H9 (cell line): ENCODE measurements around the gene IGFL4. TPM values are rescaled to one million over a fixed set of nuclear protein-coding genes. Genes with fewer than 3 reads are reported as not detected.

ENCODE experiments used
- DNase-seq: peaks from one replicate; pipeline ENCODE4 v3.0.0-alpha.2; 2017
- H2AFZ ChIP-seq: one replicate; pipeline ENCODE4 v1.6.1; 2013; ENCODE audit warnings: mild to moderate bottlenecking, low read length, control low read depth, moderate library complexity
- H2AK5ac ChIP-seq: 2 replicates; pipeline ENCODE4 v1.6.1; 2013; ENCODE audit warnings: low read length, control low read depth, mixed read lengths; ENCODE audit not compliant: insufficient read length
- H2BK120ac ChIP-seq: one replicate; pipeline ENCODE4 v1.6.1; 2013; ENCODE audit warnings: low read depth, mild to moderate bottlenecking, low read length, control low read depth, inconsistent platforms; ENCODE audit not compliant: poor library complexity, severe bottlenecking
- H2BK12ac ChIP-seq: 2 replicates; pipeline ENCODE4 v1.6.1; 2013; ENCODE audit warnings: low read length, control low read depth, mixed read lengths, low read depth; ENCODE audit not compliant: insufficient read length
- H2BK15ac ChIP-seq: 2 replicates; pipeline ENCODE4 v1.6.1; 2013; ENCODE audit warnings: low read depth, low read length, control low read depth
- H2BK20ac ChIP-seq: one replicate; pipeline ENCODE4 v1.6.1; 2013; ENCODE audit warnings: low read depth, mild to moderate bottlenecking, low read length, control low read depth, inconsistent platforms; ENCODE audit not compliant: poor library complexity, severe bottlenecking
- H2BK5ac ChIP-seq: 2 replicates; pipeline ENCODE4 v1.6.1; 2013; ENCODE audit warnings: low read length, control low read depth, mixed read lengths; ENCODE audit not compliant: insufficient read length
- H3K14ac ChIP-seq: 2 replicates; pipeline ENCODE4 v1.6.1; 2013; ENCODE audit warnings: low read length, control low read depth; ENCODE audit not compliant: insufficient read depth
- H3K18ac ChIP-seq: 2 replicates; pipeline ENCODE4 v1.6.1; 2013; ENCODE audit warnings: low read depth, mild to moderate bottlenecking, mixed read lengths, low read length, control low read depth; ENCODE audit not compliant: insufficient read length
- H3K23ac ChIP-seq: 2 replicates; pipeline ENCODE4 v1.6.1; 2013; ENCODE audit warnings: low read length, control low read depth, mixed read lengths, low read depth; ENCODE audit not compliant: insufficient read length
- H3K23me2 ChIP-seq: 2 replicates; pipeline ENCODE4 v1.6.1; 2013; ENCODE audit warnings: low read depth, mild to moderate bottlenecking, mixed read lengths, low read length, control low read depth; ENCODE audit not compliant: insufficient read length, poor library complexity, severe bottlenecking
- H3K27ac ChIP-seq: 2 replicates; pipeline ENCODE4 v1.5.1; 2013; ENCODE audit warnings: low read length, control low read depth, mixed read lengths, low read depth; ENCODE audit not compliant: insufficient read length
- H3K27me3 ChIP-seq: 2 replicates; pipeline ENCODE4 v1.6.1; 2013; ENCODE audit warnings: low read length, control low read depth, inconsistent platforms; ENCODE audit not compliant: insufficient read depth
- H3K4ac ChIP-seq: 2 replicates; pipeline ENCODE4 v1.6.1; 2013; ENCODE audit warnings: low read depth, mild to moderate bottlenecking, control low read depth, inconsistent platforms, low read length, moderate library complexity
- H3K4me1 ChIP-seq: 2 replicates; pipeline ENCODE4 v1.6.1; 2013; ENCODE audit warnings: low read length, control low read depth, inconsistent platforms; ENCODE audit not compliant: insufficient read depth
- H3K4me2 ChIP-seq: 2 replicates; pipeline ENCODE4 v1.6.1; 2013; ENCODE audit warnings: low read length, control low read depth, mixed read lengths; ENCODE audit not compliant: insufficient read length, insufficient read depth
- H3K56ac ChIP-seq: 2 replicates; pipeline ENCODE4 v1.6.1; 2013; ENCODE audit warnings: low read depth, mild to moderate bottlenecking, mixed read lengths, low read length, control low read depth; ENCODE audit not compliant: insufficient read length
- H3K79me1 ChIP-seq: 2 replicates; pipeline ENCODE4 v1.6.1; 2013; ENCODE audit warnings: low read depth, mild to moderate bottlenecking, moderate library complexity, low read length, control low read depth, inconsistent platforms; ENCODE audit not compliant: insufficient read depth, poor library complexity, severe bottlenecking
- H3K79me2 ChIP-seq: 2 replicates; pipeline ENCODE4 v1.6.1; 2013; ENCODE audit warnings: low read length, control low read depth, inconsistent platforms; ENCODE audit not compliant: insufficient read depth
- H3K9ac ChIP-seq: 2 replicates; pipeline ENCODE4 v1.6.1; 2013; ENCODE audit warnings: low read length, control low read depth, mixed read lengths; ENCODE audit not compliant: insufficient read length; ENCODE audit errors: extremely low read depth
- H3K9me3 ChIP-seq: one replicate; pipeline ENCODE4 v1.6.1; 2013; ENCODE audit warnings: low read depth, low read length, inconsistent platforms; ENCODE audit not compliant: control insufficient read depth
- H3T11ph ChIP-seq: one replicate; pipeline ENCODE4 v1.6.1; 2013; ENCODE audit warnings: mild to moderate bottlenecking, low read length, control low read depth, inconsistent platforms
- H4K20me1 ChIP-seq: one replicate; pipeline ENCODE4 v1.6.1; 2013; ENCODE audit not compliant: control insufficient read depth, insufficient read length, insufficient read depth
- H4K5ac ChIP-seq: 2 replicates; pipeline ENCODE4 v1.6.1; 2013; ENCODE audit warnings: low read depth, mild to moderate bottlenecking, mixed read lengths, low read length, control low read depth; ENCODE audit not compliant: insufficient read length
- H4K8ac ChIP-seq: replicated peaks from 2 replicates; pipeline ENCODE4 v1.6.1; 2013; ENCODE audit warnings: low read length, control low read depth, mixed read lengths, low read depth; ENCODE audit not compliant: insufficient read length
- H4K91ac ChIP-seq: 2 replicates; pipeline ENCODE4 v1.6.1; 2013; ENCODE audit warnings: low read depth, mild to moderate bottlenecking, moderate library complexity, mixed read lengths, low read length, control low read depth; ENCODE audit not compliant: insufficient read length
- H3K27ac Mint-ChIP-seq, 3 experiments: 2 replicates in 2 of 3; 3 replicates in 1 of 3; pipeline ENCODE4 v1.8.0; 2020 to 2021; ENCODE audit warnings: mixed read lengths in 3 of 3, mild to moderate bottlenecking in 1 of 3, moderate library complexity in 1 of 3
- H3K27me3 Mint-ChIP-seq: 2 replicates; pipeline ENCODE4 v1.8.0; 2021; ENCODE audit warnings: low read depth, mild to moderate bottlenecking, moderate library complexity, mixed read lengths
- H3K36me3 Mint-ChIP-seq, 3 experiments: 2 replicates in 2 of 3; 3 replicates in 1 of 3; pipeline ENCODE4 v1.8.0; 2020 to 2021; ENCODE audit warnings: low read depth in 3 of 3, mixed read lengths in 3 of 3; ENCODE audit not compliant: insufficient read depth in 1 of 3
- H3K4me1 Mint-ChIP-seq, 2 experiments: 2 replicates each; pipeline ENCODE4 v1.8.0; 2020; ENCODE audit warnings: mixed read lengths in 2 of 2
- H3K4me3 Mint-ChIP-seq, 2 experiments: 2 replicates in 1 of 2; 3 replicates in 1 of 2; pipeline ENCODE4 v1.8.0; 2020 to 2021; ENCODE audit warnings: mild to moderate bottlenecking in 2 of 2, mixed read lengths in 2 of 2, moderate library complexity in 1 of 2
- H3K9me3 Mint-ChIP-seq, 2 experiments: 2 replicates in 1 of 2; 3 replicates in 1 of 2; pipeline ENCODE4 v1.8.0; 2020; ENCODE audit warnings: mild to moderate bottlenecking in 2 of 2, mixed read lengths in 2 of 2, moderate library complexity in 1 of 2
- WGBS: extraction: QIAGEN DNeasy Blood & Tissue Kit; methylation state at CpG from one replicate; pipeline ENCODE4 v1.1.7; 2013; ENCODE audit warnings: missing lambda C conversion rate, low lambda C conversion rate, mixed read lengths; ENCODE audit not compliant: insufficient read length; ENCODE audit errors: extremely low coverage; 5-methylcytosine and 5-hydroxymethylcytosine counted together
- total RNA-seq: library from RNA; stranded (reverse); gene quantifications from 2 replicates; pipeline ENCODE4 v1.2.1, GENCODE V29; 2021
- TF ChIP-seq, protein P1 (sequence below): fragments of 200-600 bp; sonication (generic); conservative IDR thresholded peaks from 3 replicates; pipeline ENCODE4 v1.8.0; 2021; ENCODE audit warnings: antibody characterized with exemption, mild to moderate bottlenecking

IGFL4 gene
- total RNA-seq, 1 experiment from 2014 or later, result 0.33 TPM

DNA sequence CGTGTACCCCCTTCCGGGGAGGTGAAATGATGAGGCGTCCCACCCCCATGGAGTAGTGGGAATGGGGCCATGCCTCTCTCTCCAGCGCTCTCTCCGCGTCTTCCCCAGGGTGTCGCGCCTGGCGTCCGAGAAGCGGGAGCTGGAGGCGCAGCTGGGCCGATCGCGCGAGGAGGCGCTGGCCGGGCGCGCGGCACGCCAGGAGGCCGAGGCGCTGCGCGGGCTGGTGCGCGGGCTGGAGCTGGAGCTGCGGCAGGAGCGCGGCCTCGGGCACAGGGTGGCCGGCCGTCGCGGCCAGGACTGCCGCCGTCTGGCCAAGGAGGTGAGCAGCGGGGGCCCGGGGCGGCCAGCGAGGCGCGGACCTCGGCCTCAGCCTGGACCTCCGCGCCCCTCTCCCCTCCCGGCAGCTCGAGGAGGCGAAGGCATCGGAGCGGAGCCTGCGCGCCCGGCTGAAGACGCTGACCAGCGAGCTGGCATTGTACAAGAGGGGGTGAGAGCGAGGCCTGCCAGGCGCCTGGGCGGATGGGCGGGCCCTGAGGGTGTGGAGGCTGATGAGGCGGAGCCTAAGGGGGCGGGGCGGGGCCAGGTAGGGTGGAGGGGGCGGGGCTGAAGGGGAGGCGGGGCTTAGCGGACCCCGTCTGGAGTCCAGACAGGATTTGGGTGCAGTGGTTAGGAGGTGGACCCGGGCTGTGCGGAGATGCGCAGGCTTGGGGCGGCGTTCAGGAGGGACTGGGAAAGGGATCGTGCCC is 25.7 kb downstream of the IGFL4 start:
- Histone ChIP-seq H3K4ac (no peak overlapping the region), H4K20me1 (no peaks in the 10 kb centered on the region), H4K5ac (no peak overlapping the region), H3K4me2 (peak overlapping the region; percentile 99), H3K79me1 (no peaks in the 10 kb centered on the region), H4K8ac (no peak overlapping the region), H3K14ac (no peak overlapping the region; the same call in 1 of the 2 replicates), H3K9me3 (no peaks in the 10 kb centered on the region), H3K4me1 (no peaks in the 10 kb centered on the region), H3K27me3 (peaks cover 7% of the 10 kb centered on the region; the same call in 1 of the 2 replicates), H2BK5ac (no peak overlapping the region), H3K56ac (no peak overlapping the region), H2AFZ (no peak overlapping the region), H3K23me2 (peaks cover 17% of the 10 kb centered on the region), H3T11ph (no peak overlapping the region), H4K91ac (no peak overlapping the region), H3K79me2 (no peaks in the 10 kb centered on the region), H2BK12ac (no peak overlapping the region), H2BK20ac (no peak overlapping the region), H2AK5ac (no peak overlapping the region), H3K23ac (no peak overlapping the region), H2BK15ac (no peak overlapping the region; the same call in 1 of the 2 replicates), H3K18ac (no peak overlapping the region), H3K9ac (no peak overlapping the region), H3K27ac (no peak overlapping the region), H2BK120ac (no peak overlapping the region)
- DNase-seq, result peak; percentile 94
- no peaks in the 10 kb centered on the region; a peak in 1 of 5 replicates for H3K9me3 Mint-ChIP-seq
- H3K36me3 Mint-ChIP-seq, result peaks cover 5 to 15% (median 6%) of the 10 kb centered on the region in 3 experiments
- TF ChIP-seq, protein P1, sequence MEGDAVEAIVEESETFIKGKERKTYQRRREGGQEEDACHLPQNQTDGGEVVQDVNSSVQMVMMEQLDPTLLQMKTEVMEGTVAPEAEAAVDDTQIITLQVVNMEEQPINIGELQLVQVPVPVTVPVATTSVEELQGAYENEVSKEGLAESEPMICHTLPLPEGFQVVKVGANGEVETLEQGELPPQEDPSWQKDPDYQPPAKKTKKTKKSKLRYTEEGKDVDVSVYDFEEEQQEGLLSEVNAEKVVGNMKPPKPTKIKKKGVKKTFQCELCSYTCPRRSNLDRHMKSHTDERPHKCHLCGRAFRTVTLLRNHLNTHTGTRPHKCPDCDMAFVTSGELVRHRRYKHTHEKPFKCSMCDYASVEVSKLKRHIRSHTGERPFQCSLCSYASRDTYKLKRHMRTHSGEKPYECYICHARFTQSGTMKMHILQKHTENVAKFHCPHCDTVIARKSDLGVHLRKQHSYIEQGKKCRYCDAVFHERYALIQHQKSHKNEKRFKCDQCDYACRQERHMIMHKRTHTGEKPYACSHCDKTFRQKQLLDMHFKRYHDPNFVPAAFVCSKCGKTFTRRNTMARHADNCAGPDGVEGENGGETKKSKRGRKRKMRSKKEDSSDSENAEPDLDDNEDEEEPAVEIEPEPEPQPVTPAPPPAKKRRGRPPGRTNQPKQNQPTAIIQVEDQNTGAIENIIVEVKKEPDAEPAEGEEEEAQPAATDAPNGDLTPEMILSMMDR, result no peak
- H3K27ac Mint-ChIP-seq, result no peak overlapping the region; a peak in 1 of 7 replicates
- H3K4me3 Mint-ChIP-seq, result peak overlapping the region; percentile 62 to 82
- no CpG with 5 or more reads among the region's 74 CpGs for WGBS
- H3K27me3 Mint-ChIP-seq, result peaks cover 25% of the 10 kb centered on the region
- peaks cover 16 to 19% of the 10 kb centered on the region in 2 experiments for H3K4me1 Mint-ChIP-seq
